HG02840 (cell line): ENCODE results near the gene HIRIP3.

ENCODE experiments used
- ATAC-seq: cut with Tn5 transposase; IDR thresholded peaks from one replicate; pipeline ENCODE4 v1.9.1; 2021; ENCODE audit warnings: mild to moderate bottlenecking, moderate library complexity, moderate number of reproducible peaks; ENCODE audit not compliant: unreplicated experiment, low FRiP score

Gene HIRIP3

DNA sequence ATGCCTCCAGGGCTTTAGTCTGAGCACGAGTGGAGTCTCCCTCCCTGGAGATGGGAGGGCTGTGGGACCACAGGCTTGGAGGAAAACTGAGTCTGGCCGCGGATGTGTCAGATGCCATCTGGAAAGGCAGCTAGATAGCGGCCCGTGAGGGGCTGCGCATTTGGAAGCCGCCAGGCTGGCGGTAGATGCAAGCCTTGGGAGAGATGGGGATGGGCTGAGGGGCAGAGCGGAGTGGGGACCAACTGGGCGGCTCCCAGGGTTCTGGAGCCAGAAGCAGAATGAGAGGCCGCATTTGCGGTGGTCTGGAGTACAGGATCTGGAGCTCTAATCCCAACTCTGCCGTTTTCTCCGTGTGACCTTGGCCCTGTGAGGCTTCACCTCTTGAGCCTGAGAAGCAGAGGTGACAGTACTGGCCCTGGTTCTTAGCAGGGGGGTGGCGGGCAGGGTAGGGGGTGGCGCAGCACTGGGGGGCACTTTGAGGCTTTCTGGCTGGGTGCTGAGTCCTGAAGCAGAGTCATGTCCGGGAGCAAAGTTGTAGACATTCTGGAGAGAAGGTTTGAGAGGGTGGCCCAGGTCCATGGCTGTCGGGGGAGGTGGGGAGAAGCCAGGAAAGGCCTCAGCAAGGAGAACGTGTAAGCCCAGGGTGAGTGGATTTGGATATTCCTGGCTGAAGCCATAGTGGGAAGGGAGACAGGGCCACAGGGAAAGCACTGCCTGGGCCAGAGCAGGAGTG, 7.4 kb upstream of the HIRIP3 start:
- no peak for ATAC-seq

DNA sequence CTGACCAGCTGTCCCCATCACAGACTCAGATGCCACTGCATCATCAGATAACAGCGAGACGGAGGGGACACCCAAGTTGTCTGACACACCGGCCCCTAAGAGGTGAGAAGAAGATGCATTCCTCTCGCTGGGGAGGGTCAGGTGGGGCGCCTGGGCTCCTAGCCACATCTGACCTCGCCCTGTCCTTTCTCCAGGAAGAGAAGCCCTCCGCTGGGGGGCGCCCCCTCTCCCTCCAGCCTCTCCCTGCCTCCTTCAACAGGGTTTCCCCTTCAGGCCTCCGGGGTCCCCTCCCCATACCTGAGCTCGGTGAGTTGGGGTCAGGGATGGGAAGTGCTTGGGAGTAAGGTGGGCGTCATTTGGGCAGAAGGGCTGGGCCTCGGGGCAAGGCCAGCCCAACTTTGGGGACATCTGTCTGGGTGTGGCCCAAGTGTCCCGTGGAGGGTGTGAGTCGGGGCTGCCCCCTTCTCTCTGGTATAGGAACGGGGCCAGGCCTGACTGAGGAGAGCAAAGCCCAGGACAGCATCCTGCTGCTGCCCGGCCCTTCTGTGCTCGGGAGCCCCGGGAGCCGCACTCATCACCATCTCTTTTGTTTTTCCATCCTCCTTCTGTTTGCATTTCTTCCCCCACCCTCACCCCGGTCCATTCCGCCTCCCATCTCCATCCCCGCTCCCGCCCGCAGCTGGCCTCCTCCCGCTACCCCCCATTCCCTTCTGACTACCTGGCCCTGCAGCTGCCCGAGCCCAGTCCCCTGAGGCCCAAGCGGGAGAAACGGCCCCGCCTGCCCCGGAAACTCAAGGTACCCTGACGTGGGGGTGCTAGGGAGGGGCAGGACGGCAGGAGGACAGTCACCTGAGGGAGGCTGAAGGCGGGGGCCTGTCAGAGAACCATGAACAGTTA, 5.6 kb upstream of the HIRIP3 start:
- ATAC-seq = no peak

DNA sequence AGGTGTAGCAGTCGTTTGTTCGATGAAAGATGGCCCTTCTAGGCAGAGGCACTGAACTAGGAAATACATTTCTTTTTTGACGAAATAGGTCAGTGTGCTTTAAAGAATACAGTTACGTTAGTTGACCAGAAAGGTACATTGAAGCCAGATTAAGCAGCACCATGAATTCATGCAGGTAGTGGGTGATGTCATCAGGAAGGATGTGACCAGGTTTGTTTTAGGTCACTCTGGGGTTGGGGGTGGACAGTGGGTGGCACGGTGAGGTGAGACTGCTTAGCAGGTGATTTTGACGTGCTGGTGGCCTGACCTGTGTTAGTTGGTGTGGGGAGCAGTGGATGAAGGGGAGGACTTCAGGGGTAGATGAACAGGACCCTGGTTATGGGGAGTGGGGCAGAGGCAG, 4.2 kb upstream of the HIRIP3 start:
- no peak for ATAC-seq

DNA sequence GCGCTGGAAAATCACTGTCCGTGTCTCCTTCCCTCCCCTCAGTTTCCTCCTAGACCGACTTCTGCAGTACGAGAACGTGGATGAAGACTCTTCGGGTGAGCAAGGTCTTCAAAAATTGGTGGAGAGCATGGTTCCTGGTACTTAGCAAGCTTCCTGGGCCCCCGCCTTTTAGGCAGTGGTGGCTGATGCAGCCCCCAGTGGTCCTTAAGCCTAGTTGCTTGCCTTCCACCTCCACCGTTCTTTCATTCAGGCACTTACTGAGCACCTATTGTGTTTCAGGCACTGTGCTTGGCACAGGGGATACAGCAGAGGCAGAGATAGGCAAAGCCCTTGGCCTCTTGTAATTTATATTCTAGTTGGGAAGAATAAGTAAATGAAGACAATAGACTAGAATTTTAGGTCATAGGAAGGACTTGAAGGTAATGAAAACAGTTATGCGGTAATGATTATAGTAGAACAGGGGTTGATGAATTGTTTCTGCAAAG, 1.4 kb upstream of the HIRIP3 start:
- ATAC-seq = no peak

DNA sequence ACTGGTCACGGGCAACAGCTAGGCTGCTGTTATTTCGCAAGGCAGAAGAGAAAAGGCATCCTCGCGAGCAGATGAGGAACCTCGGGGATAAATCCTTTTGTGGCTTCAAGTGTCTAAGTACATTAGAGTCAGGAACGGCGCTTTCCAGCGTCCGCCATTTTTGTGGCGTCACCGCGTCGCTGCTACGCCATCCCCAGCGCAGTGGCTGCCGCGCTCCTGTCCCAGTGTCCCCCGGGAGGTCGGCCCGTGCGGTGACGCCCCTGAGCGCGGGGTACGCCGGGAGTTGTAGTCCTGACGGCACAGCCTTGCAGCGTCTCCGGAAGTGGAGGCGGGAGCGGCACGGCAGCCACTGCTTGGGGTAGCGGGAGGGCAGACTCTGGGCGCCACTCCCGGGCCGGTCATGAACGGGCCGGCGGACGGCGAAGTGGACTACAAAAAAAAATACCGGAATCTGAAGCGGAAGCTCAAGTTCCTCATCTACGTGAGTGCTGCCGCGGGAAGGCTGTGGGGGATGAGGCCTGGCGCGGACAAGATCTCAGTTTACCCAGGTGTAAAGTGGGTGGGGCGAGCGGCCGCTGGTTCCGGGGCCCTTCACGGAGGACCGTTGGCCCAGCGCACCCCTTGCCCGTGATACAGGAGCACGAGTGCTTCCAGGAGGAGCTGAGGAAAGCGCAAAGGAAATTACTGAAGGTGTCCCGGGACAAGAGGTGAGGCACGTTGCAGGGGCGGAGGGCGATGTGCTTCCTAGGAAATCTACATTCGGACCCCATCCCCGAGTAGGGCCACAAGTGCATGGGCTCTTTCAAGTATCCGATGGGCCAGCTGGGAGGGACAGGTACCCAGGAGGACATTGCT, 721 bp upstream of the HIRIP3 start, which contains the start of gene INO80E:
Gene INO80E, plus strand, starts transcription at position 331 of the 855 bp plus-strand sequence. Its CDS starts 70 bp downstream, at position 401.
- peak; percentile 77 for ATAC-seq

DNA sequence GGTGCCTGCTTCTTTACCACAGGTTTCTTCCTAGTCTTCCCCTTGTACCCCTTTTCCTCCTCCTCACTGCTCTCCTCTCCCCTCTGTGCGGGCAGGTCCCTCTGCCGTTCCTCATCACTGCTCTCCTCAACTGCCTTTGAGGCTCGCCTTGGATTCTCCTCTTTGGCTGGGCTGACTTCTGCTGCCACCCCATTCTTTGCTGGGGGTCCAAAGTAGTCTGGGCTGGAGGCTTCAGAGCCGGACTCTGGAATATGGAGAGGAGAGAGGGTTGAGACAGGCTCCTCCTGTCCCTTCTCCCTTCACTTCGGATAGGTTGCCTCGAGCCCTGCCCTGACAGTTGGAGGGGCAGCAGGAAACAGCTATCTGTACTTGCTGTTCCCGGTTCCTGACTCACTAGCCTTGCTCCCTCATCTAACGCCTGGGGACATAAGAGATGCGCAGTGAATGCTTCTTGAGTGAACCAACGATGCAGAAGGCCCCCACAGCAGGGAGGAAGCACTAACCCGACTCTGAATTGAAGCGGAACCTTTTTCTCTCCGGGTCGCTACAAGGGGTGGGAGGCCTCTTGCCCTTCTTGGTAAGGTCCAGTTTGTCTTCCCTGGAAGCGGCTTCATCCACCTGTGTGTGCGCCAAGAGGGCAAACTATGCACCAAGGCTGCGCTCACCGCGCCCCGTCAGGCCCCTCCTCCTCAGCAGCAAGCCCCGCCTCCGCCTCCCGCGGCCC, 655 bp downstream of the HIRIP3 start:
- peak; percentile 30 for ATAC-seq

DNA sequence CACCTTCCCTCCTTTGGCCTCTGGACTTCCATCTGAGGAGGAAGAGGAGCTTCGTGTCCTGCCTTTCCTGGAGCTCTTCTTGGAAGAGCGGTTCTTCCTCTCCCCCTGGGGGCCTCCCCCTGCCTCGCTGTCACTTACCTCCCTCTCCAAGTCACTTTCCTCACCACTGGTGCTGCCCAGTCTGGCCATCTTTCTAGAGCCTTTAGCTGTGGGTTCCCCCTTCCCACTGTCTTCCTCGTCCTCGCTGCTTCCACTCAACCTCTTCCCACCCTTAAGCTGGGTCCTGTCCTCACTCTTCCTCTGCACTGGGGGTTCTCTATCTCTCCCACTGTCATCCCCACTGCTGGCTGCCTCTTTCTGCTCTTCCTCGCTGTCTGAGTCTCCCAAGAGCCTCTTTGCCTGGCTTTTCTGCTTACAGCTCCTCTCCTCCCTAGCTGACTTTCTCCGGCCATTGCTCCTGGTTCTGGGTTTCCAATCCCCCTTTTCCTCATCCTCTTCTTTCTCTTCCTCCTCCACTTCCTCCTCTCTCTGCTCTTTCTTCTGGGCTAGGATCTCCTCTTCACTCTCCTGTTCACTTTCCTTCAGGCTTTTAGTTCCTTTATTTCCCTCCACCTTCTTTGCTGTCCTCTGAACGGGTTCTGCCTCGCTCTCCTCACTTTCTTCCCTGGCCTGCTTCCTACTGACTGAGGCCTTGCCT, 1.4 kb downstream of the HIRIP3 start:
- ATAC-seq = no peak

DNA sequence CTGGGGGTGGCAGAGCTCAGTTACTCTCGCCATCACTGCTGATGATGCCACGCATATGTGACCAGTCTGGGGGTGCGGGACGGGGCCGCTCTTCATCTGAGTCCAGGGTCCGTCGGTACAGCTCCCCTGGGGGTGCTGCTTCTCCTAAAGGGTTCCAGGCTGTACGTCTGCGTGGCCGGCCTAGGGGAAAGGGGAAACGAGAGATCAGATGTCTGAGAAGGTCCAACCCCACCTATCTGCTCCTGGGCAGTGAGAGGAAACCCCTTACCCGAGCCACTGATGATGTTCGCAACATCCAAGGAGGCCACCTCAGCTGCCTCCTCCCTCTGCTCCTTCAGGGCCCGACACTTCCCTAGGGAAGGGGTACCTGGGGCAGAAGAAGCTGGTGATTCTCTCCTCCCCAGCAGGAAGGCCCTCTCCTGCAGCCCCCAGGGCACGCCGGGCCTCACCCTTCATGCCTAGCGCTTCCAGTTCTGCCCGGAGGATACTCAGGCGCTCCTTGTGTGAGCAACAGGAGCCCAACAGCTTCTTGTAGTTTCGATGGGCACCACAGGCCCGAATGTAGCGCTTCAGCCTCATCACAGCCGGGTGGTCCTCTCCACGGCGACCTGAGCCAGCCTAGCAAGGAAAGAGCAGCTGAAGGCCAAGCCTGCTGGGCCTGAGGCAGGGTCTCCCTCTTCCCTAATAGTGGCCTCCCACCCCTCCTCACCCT, 2.1 kb downstream of the HIRIP3 start:
- no peak for ATAC-seq

DNA sequence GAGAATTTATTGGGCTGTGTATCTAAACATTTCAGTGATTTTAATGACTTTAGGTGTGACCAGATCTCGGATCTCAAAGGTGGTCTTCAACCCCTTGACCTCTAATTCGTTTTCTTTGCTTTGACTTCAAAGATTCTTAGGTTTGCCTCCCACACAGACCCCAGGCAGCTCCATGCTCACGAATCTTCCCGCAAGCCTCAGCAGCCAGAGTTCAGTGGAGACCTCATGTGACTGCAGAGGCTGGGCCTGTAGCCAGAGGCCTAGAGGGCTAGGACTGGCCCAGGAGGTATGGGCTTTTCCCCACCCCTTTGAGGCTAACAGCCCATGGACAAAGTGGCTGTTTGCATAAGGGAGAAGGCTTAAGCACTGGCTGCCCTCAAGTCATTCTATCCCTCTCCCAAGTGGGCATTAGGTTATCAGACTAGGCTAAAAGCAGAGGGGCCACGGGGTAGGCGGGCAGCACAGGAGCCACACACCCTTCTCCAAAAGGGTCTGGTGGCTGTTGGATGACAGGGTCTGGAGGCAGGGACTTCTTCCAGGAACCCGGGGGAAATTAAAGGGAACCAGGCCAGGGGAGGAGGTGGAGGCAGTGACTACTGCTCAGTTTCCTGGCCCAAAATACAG, 3.0 kb downstream of the HIRIP3 start:
- ATAC-seq = no peak

DNA sequence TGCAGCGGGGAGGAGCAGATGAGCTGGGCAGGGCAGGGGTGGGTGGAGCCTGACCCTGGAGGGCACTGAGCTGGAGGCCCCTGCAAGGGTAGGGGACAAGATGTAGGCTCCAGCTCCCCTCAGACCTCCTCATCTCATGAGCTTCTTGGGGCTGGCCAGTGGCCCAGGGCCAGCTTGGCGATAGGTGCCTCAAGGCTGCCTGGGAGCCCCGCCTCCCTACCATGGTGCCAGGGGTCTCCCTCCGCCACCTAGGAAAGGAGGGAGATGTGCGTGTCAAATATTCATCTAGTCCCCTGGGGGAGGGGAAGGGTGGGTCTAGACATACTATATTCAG, 3.9 kb downstream of the HIRIP3 start:
- ATAC-seq = no peak

DNA sequence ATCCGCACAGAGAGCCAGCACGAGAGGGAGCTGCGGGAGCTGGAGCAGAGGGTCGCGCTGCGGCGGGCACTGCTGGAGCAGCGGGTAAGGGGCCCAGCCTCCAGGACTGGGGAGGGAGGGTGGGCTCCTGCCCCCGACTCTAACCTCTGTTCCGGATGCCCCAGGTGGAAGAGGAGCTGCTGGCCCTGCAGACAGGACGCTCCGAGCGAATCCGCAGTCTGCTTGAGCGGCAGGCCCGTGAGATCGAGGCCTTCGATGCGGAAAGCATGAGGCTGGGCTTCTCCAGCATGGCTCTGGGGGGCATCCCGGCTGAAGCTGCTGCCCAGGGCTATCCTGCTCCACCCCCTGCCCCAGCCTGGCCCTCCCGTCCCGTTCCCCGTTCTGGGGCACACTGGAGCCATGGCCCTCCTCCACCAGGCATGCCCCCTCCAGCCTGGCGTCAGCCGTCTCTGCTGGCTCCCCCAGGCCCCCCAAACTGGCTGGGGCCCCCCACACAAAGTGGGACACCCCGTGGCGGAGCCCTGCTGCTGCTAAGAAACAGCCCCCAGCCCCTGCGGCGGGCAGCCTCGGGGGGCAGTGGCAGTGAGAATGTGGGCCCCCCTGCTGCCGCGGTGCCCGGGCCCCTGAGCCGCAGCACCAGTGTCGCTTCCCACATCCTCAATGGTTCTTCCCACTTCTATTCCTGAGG, 4.4 kb downstream of the HIRIP3 start:
- no peak for ATAC-seq

DNA sequence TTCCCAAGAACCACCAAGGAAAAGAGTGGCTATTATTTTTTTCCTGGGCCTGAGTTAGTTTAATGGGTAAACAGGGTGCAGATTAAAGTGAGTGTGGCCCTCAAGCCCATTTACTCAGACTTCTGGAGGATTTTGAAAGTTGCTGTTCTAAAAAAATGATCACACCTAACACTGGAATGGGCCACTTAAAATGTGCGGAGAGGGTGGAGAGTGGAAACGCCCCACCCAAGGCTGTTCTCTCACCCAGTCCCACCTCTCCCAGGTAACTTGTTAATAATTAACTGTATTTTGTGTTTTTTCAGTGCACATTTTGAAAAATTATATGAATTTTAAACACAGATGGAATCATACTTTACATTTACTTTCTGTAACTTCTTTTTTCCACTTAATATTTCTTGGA, 5.4 kb downstream of the HIRIP3 start:
- ATAC-seq = no peak

DNA sequence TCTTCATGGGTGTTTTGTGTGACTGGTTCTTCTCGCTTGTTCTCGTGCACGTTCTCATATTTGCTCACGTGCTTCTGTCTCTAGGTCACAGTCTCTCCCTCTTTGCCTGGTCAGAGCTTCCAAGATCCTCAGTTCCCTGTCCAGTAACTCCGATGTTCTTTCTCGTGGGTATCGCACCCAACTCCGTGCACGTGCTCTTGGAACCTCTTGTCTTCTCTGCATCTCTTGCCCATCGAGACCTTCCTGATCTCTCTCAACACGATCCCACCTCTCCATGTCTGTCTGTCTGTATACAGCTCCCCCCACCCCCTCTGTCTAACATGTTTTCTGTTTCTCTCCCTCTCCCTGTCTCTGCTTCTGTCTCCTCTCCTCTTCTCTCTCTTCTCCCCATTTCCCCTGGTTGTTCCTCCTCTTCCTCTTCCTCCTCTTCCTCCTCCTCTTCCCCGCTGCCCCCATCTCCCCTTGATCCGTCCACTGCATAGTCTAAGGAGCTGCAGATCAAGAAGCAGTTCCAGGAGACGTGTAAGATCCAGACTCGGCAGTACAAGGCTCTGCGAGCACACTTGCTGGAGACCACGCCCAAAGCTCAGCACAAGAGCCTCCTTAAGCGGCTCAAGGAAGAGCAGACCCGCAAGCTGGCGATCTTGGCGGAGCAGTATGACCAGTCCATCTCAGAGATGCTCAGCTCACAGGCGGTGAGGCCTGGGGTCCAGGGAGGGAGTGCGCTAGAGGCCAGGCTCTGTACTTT, 6.1 kb downstream of the HIRIP3 start:
- ATAC-seq = no peak

DNA sequence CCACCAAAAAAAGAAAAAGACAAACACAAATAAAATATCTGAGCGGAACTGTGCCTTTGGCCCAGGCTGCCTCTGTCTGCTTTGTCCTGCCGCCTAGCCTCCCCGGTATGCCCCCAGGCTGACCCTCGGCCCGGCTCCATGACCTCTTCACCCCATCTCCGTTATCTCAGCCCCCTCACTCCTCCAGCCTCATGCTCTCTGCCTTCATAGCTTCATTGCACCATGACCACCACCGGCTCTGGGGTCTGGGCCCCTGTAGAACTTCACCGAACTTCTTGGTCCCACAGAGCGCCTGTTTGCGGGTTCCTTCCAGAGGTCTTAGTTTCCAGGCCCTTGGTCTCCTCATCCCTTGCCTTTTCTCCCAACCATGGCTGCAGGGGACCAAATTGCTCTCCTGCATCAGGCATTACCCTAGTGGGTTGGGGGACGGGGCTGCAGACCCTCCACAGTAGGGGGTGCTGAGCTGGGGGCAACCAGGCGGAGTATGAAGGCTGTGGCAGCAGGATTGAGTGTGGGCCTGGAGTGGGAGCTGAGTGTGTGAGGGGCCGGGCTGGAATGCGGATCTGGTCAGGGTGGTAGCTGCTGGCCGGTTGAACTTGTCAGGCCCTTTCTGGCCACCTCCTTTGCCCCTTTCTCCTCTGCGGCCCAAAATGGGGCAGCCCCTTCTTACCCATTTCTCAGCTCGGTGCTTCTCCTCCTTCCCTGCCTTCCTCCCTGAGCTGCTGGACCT, 6.9 kb downstream of the HIRIP3 start:
- no peak for ATAC-seq

DNA sequence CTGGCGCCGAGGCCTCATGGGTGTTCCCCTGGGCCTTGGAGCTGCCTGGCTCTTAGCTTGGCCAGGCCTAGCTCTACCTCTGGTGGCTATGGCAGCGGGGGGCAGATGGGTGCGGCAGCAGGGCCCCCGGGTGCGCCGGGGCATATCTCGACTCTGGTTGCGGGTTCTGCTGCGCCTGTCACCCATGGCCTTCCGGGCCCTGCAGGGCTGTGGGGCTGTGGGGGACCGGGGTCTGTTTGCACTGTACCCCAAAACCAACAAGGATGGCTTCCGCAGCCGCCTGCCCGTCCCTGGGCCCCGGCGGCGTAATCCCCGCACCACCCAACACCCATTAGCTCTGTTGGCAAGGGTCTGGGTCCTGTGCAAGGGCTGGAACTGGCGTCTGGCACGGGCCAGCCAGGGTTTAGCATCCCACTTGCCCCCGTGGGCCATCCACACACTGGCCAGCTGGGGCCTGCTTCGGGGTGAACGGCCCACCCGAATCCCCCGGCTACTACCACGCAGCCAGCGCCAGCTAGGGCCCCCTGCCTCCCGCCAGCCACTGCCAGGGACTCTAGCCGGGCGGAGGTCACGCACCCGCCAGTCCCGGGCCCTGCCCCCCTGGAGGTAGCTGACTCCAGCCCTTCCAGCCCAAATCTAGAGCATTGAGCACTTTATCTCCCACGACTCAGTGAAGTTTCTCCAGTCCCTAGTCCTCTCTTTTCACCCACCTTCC, 7.9 kb downstream of the HIRIP3 start:
- ATAC-seq = no peak

DNA sequence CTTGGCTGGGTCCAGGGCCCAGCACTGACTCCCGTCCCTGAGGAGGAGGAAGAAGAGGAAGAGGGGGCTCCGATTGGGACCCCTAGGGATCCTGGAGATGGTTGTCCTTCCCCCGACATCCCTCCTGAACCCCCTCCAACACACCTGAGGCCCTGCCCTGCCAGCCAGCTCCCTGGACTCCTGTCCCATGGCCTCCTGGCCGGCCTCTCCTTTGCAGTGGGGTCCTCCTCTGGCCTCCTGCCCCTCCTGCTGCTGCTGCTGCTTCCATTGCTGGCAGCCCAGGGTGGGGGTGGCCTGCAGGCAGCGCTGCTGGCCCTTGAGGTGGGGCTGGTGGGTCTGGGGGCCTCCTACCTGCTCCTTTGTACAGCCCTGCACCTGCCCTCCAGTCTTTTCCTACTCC, 8.5 kb downstream of the HIRIP3 start:
- ATAC-seq = no peak
